ENCODE results near the gene LGALS7. TPM values are rescaled to one million over a fixed set of nuclear protein-coding genes. Genes with fewer than 3 reads are reported as not detected.
A peak's percentile ranks its signal among the peaks of the same experiment; 100 is the strongest.

The LGALS7 gene
- total RNA-seq, 1 donor from 2014 or later = not detected

DNA sequence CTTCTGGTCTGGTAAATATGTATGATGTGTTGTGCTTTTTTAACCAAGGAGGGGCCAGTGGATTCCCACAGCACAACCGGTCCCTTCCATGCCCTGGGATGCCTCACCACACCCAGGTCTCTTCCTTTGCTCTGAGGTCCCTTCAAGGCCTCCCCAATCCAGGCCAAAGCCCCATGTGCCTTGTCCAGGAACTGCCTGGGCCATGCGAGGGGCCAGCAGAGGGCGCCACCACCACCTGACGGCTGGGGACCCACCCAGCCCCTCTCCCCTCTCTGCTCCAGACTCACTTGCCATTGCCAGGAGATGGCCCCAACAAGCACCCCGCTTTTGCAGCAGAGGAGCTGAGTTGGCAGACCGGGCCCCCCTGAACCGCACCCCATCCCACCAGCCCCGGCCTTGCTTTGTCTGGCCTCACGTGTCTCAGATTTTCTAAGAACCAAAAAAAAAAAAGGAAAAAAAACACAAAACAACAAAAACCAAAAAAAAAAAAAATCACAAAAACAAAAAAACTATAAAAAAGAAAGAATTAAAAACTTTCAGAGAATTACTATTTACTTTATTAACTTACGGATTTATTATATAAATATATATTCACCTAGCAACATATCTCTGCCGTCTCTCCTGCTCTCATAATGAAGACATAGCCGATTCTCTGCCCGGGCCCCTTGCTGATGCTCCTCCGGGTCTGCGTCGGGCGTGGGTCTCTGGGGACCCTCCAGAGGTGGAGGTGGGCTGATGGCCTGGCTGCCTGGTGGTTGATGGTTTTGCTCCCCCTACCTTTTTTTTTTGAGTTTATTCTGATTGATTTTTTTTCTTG, 43.5 kb downstream of the LGALS7 start:
- TF ChIP-seq CTCF (IDR thresholded peaks at IDR 0.05) = peak; percentile 91
- H3K27ac Mint-ChIP-seq (ENCODE audit: unreplicated experiment) = peak overlapping the region; percentile 74
- no peak overlapping the region for H3K4me3 Mint-ChIP-seq (ENCODE audit: unreplicated experiment)
- no peaks in the 10 kb centered on the region for H3K27me3 Mint-ChIP-seq (ENCODE audit: low read depth)
- peaks cover 40% of the 10 kb centered on the region for H3K4me1 Mint-ChIP-seq (ENCODE audit: low read depth)
- peak; percentile 85 for DNase-seq (ENCODE audit: low spot score)
- H3K9me3 Mint-ChIP-seq (ENCODE audit: low read depth) = no peaks in the 10 kb centered on the region
- H3K36me3 Mint-ChIP-seq (ENCODE audit: low read depth) = peaks cover 37% of the 10 kb centered on the region

DNA sequence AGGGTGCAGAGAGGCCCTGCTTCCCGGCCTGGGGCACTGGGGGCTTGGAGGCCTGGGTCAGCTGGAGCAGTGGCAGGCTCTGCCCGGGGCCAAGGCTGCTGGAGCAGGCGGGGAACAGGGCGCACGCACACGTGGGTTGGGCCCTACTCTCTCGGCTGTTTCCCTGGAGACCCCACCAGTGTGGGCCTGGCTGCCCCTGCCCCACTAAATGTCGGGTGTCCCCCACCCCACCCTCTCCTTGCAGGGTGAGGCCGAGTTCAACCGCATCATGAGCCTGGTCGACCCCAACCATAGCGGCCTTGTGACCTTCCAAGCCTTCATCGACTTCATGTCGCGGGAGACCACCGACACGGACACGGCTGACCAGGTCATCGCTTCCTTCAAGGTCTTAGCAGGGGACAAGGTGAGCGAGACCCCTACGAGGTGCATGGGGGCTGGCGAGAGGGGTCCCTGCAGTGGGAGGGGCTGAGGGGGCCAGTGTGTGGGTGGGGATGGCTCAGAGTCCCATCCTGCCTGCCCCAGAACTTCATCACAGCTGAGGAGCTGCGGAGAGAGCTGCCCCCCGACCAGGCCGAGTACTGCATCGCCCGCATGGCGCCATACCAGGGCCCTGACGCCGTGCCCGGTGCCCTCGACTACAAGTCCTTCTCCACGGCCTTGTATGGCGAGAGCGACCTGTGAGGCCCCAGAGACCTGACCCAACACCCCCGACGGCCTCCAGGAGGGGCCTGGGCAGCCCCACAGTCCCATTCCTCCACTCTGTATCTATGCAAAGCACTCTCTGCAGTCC, 44.4 kb downstream of the LGALS7 start:
- H3K4me1 Mint-ChIP-seq (ENCODE audit: low read depth) = peaks cover 32% of the 10 kb centered on the region
- H3K27ac Mint-ChIP-seq (ENCODE audit: unreplicated experiment) = peak overlapping the region; percentile 49
- no peak for TF ChIP-seq CTCF (IDR thresholded peaks at IDR 0.05)
- DNase-seq (ENCODE audit: low spot score) = peak; percentile 90
- peaks cover 37% of the 10 kb centered on the region for H3K36me3 Mint-ChIP-seq (ENCODE audit: low read depth)
- H3K9me3 Mint-ChIP-seq (ENCODE audit: low read depth) = no peaks in the 10 kb centered on the region
- no peaks in the 10 kb centered on the region for H3K27me3 Mint-ChIP-seq (ENCODE audit: low read depth)
- no peak overlapping the region for H3K4me3 Mint-ChIP-seq (ENCODE audit: unreplicated experiment)

GRCh38 chr19:38727868-38728660, 45.3 kb downstream of the LGALS7 start:
- Mint-ChIP-seq H3K27me3 (ENCODE audit: low read depth) (no peaks in the 10 kb centered on the region), H3K4me1 (ENCODE audit: low read depth) (peaks cover 24% of the 10 kb centered on the region), H3K36me3 (ENCODE audit: low read depth) (peaks cover 41% of the 10 kb centered on the region), H3K9me3 (ENCODE audit: low read depth) (no peaks in the 10 kb centered on the region), H3K27ac (ENCODE audit: unreplicated experiment) (peak overlapping the region; percentile 51), H3K4me3 (ENCODE audit: unreplicated experiment) (no peak overlapping the region)
- no peak for TF ChIP-seq CTCF (IDR thresholded peaks at IDR 0.05)
- no peak for DNase-seq (ENCODE audit: low spot score)

- Mint-ChIP-seq H3K4me1 (ENCODE audit: low read depth) (peaks cover 20% of the 10 kb centered on the region), H3K27ac (ENCODE audit: unreplicated experiment) (peak overlapping the region; percentile 51), H3K4me3 (ENCODE audit: unreplicated experiment) (no peak overlapping the region), H3K27me3 (ENCODE audit: low read depth) (no peaks in the 10 kb centered on the region), H3K9me3 (ENCODE audit: low read depth) (no peaks in the 10 kb centered on the region), H3K36me3 (ENCODE audit: low read depth) (peaks cover 38% of the 10 kb centered on the region)
- TF ChIP-seq CTCF (IDR thresholded peaks at IDR 0.05) = no peak
- DNase-seq (ENCODE audit: low spot score) = no peak
Observed at GRCh38 chr19:38727306-38727867, 45.9 kb downstream of the LGALS7 start.

All from chondrocyte (in vitro differentiated cells).